HG02763 (cell line): ENCODE data around the gene CEP55.
"Not testable (repeated sequence)": the region's sequence is repeated elsewhere in the genome, so short reads cannot be mapped to it uniquely, and the experiment has no call there.

Experiments used
- ATAC-seq: cut with Tn5 transposase; IDR thresholded peaks from one replicate; pipeline ENCODE4 v1.9.1; 2021; ENCODE audit warnings: mild to moderate bottlenecking, moderate library complexity; ENCODE audit not compliant: unreplicated experiment

Gene CEP55

GRCh38 chr10:93505075-93505474 lies 8.7 kb downstream of the CEP55 start:
- no peak for ATAC-seq

GRCh38 chr10:93509816-93510215 lies 13.4 kb downstream of the CEP55 start:
- ATAC-seq: no peak

GRCh38 chr10:93512565-93512964 lies 16.2 kb downstream of the CEP55 start:
- ATAC-seq: no peak

- no peak for ATAC-seq
Observed at GRCh38 chr10:93513091-93513490, 16.7 kb downstream of the CEP55 start.

- ATAC-seq: no peak
Observed at GRCh38 chr10:93514521-93514920, 18.1 kb downstream of the CEP55 start.

- ATAC-seq: no peak
Observed at GRCh38 chr10:93515071-93516005, 18.9 kb downstream of the CEP55 start.

GRCh38 chr10:93516006-93516380 lies 19.6 kb downstream of the CEP55 start:
- ATAC-seq: no peak

- ATAC-seq: no peak
Observed at GRCh38 chr10:93518531-93518930, 22.1 kb downstream of the CEP55 start.

- no peak for ATAC-seq
Observed at GRCh38 chr10:93535293-93535692, 38.9 kb downstream of the CEP55 start.

- not testable (repeated sequence) for ATAC-seq
Observed at GRCh38 chr10:93540871-93541270, 44.5 kb downstream of the CEP55 start.

GRCh38 chr10:93541402-93542357 lies 45.3 kb downstream of the CEP55 start:
- no peak for ATAC-seq

GRCh38 chr10:93542358-93542791 lies 46.0 kb downstream of the CEP55 start:
- ATAC-seq: no peak

GRCh38 chr10:93546995-93547394 lies 50.6 kb downstream of the CEP55 start:
- not testable (repeated sequence) for ATAC-seq

- no peak for ATAC-seq
Observed at GRCh38 chr10:93547522-93547921, 51.1 kb downstream of the CEP55 start.

GRCh38 chr10:93548376-93549071 lies 52.1 kb downstream of the CEP55 start:
- ATAC-seq: no peak

GRCh38 chr10:93550606-93551005 lies 54.2 kb downstream of the CEP55 start:
- ATAC-seq: no peak

GRCh38 chr10:93552780-93553179 lies 56.4 kb downstream of the CEP55 start:
- ATAC-seq: no peak

GRCh38 chr10:93553482-93554315 lies 57.3 kb downstream of the CEP55 start:
- ATAC-seq: no peak

- no peak for ATAC-seq
Observed at GRCh38 chr10:93554316-93554663, 57.9 kb downstream of the CEP55 start.

GRCh38 chr10:93554760-93555432 lies 58.5 kb downstream of the CEP55 start:
- no peak for ATAC-seq
